Ishikawa (cell line): ENCODE results near the gene CCL16.

Source experiments
- CEBPB ChIP-seq: IDR thresholded peaks from 2 replicates; pipeline ENCODE4 v1.6.1; 2012
- CREB1 ChIP-seq: IDR thresholded peaks from 2 replicates; pipeline ENCODE4 v1.6.1; 2012; ENCODE audit warnings: low read depth
- EGR1 ChIP-seq: IDR thresholded peaks from 2 replicates; pipeline ENCODE4 v1.6.1; 2012
- EP300 ChIP-seq: IDR thresholded peaks from 2 replicates; pipeline ENCODE4 v1.6.1; 2012; ENCODE audit warnings: borderline replicate concordance
- FOXM1 ChIP-seq: IDR thresholded peaks from 2 replicates; pipeline ENCODE4 v1.6.1; 2012; ENCODE audit warnings: low read depth, borderline replicate concordance
- NFIC ChIP-seq: IDR thresholded peaks from 2 replicates; pipeline ENCODE4 v1.6.1; 2012
- RAD21 ChIP-seq: IDR thresholded peaks from 2 replicates; pipeline ENCODE4 v1.6.1; 2012; ENCODE audit warnings: low read depth
- TAF1 ChIP-seq: IDR thresholded peaks from 2 replicates; pipeline ENCODE4 v1.6.1; 2012; ENCODE audit warnings: low read depth, mild to moderate bottlenecking
- TCF12 ChIP-seq: IDR thresholded peaks from 2 replicates; pipeline ENCODE4 v1.6.1; 2012; ENCODE audit warnings: low read depth
- TEAD4 ChIP-seq: IDR thresholded peaks from 2 replicates; pipeline ENCODE4 v1.6.1; 2012
- YY1 ChIP-seq: IDR thresholded peaks from 2 replicates; pipeline ENCODE4 v1.6.1; 2012; ENCODE audit warnings: low read depth
- ZBTB7A ChIP-seq: IDR thresholded peaks from 2 replicates; pipeline ENCODE4 v1.6.1; 2012; ENCODE audit warnings: low read depth
- TF ChIP-seq, protein P1 (sequence below): IDR thresholded peaks from 2 replicates; pipeline ENCODE4 v1.6.1; 2012
- TF ChIP-seq, protein P2 (sequence below): IDR thresholded peaks from 2 replicates; pipeline ENCODE4 v1.6.1; 2012; ENCODE audit warnings: low read depth, mild to moderate bottlenecking
- TF ChIP-seq, protein P3 (sequence below): IDR thresholded peaks from 2 replicates; pipeline ENCODE4 v1.6.1; 2012

The CCL16 gene

DNA sequence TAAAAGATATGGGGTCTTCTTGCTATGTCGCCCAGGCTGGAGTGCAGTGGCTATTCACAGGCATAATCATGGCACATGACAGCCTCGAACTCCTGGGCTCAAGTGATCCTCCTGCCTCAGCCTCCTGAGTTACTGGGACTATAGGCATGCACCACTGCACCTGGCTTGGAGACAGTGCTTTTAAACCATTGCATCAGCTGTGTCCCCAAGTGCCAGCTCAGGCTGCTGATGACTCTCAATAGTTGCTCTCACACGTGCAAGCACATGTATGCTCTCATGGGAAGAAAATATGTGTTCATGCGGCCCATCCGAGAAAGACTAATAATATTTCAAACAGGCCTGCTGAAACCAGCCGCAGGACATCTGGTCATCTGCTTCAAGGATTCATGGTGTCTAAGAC is 8.8 kb downstream of the CCL16 start:
- TF ChIP-seq EGR1: no peak
- TF ChIP-seq RAD21: no peak
- TF ChIP-seq, protein P1, sequence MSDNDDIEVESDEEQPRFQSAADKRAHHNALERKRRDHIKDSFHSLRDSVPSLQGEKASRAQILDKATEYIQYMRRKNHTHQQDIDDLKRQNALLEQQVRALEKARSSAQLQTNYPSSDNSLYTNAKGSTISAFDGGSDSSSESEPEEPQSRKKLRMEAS: no peak
- TF ChIP-seq, protein P2, sequence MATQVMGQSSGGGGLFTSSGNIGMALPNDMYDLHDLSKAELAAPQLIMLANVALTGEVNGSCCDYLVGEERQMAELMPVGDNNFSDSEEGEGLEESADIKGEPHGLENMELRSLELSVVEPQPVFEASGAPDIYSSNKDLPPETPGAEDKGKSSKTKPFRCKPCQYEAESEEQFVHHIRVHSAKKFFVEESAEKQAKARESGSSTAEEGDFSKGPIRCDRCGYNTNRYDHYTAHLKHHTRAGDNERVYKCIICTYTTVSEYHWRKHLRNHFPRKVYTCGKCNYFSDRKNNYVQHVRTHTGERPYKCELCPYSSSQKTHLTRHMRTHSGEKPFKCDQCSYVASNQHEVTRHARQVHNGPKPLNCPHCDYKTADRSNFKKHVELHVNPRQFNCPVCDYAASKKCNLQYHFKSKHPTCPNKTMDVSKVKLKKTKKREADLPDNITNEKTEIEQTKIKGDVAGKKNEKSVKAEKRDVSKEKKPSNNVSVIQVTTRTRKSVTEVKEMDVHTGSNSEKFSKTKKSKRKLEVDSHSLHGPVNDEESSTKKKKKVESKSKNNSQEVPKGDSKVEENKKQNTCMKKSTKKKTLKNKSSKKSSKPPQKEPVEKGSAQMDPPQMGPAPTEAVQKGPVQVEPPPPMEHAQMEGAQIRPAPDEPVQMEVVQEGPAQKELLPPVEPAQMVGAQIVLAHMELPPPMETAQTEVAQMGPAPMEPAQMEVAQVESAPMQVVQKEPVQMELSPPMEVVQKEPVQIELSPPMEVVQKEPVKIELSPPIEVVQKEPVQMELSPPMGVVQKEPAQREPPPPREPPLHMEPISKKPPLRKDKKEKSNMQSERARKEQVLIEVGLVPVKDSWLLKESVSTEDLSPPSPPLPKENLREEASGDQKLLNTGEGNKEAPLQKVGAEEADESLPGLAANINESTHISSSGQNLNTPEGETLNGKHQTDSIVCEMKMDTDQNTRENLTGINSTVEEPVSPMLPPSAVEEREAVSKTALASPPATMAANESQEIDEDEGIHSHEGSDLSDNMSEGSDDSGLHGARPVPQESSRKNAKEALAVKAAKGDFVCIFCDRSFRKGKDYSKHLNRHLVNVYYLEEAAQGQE: no peak
- no peak for TF ChIP-seq YY1
- no peak for TF ChIP-seq NFIC
- no peak for TF ChIP-seq TCF12
- TF ChIP-seq, protein P3, sequence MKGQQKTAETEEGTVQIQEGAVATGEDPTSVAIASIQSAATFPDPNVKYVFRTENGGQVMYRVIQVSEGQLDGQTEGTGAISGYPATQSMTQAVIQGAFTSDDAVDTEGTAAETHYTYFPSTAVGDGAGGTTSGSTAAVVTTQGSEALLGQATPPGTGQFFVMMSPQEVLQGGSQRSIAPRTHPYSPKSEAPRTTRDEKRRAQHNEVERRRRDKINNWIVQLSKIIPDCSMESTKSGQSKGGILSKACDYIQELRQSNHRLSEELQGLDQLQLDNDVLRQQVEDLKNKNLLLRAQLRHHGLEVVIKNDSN: no peak
- TF ChIP-seq ZBTB7A: no peak
- TF ChIP-seq TAF1: no peak
- no peak for TF ChIP-seq CEBPB
- TF ChIP-seq EP300: no peak
- no peak for TF ChIP-seq FOXM1
- no peak for TF ChIP-seq TEAD4
- TF ChIP-seq CREB1: no peak

DNA sequence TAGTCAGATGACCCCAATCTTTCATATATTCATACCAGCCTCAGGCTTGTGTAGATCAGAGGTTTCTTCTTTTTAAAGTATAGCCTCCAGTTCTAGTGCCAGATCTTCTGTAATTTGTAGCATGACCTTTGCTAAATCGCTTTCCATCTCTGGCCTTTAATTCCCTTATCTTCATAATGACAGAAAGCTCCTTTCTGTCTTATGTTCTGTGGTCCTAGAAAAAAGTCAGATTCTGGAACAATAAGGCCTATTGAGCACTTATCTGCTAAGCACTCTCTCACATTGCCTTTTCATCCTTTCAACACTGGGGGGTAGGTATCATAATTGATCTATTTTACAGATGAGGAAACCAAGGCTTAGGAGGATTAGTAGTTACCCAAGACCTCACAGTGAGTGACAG is 9.2 kb downstream of the CCL16 start:
- TF ChIP-seq NFIC: no peak
- TF ChIP-seq, protein P2: no peak
- TF ChIP-seq TCF12: no peak
- TF ChIP-seq, protein P1: no peak
- no peak for TF ChIP-seq CREB1
- TF ChIP-seq, protein P3: no peak
- no peak for TF ChIP-seq RAD21
- TF ChIP-seq EGR1: no peak
- TF ChIP-seq TAF1: no peak
- TF ChIP-seq EP300: no peak
- TF ChIP-seq YY1: no peak
- TF ChIP-seq TEAD4: no peak
- no peak for TF ChIP-seq FOXM1
- no peak for TF ChIP-seq ZBTB7A
- no peak for TF ChIP-seq CEBPB

DNA sequence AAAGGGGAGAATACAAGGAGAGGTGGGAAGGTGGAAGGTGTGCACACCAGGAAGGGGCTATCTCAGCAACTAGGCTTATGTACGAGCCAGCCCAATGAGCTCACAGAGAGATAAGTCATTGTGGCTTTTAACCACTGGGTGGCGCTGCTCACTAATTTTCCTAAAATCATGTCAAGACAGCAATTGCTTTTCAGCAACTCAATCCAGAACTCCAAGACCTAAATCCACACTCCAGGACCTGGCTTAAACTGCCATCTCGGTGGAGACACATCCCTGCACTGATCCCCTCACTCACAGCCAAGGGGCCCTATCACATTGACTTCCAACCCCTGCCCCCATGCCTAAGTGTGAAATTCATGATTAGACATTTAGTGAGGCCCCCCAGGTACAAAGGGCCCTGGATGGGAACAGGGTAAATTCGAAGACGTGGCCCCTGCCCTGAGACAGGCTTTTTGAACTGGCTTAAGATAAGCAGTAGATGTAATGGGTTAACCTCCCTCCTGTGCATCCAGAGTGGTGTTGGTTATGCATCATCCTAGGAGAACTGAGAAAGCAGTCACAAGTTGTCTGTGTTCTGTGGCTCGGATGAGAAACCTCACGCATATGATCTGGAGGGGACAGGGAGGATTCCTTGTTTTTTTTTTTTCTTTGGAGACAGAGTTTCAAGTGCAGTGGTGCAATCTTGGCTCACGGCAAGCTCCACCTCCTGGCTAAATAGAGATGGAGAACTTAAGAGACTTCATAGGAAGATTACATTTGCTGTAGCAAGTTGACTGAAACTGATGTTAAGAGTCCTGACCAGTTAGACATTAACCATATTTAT is 11.5 kb downstream of the CCL16 start:
- no peak for TF ChIP-seq TEAD4
- TF ChIP-seq RAD21: peak; percentile 90

DNA sequence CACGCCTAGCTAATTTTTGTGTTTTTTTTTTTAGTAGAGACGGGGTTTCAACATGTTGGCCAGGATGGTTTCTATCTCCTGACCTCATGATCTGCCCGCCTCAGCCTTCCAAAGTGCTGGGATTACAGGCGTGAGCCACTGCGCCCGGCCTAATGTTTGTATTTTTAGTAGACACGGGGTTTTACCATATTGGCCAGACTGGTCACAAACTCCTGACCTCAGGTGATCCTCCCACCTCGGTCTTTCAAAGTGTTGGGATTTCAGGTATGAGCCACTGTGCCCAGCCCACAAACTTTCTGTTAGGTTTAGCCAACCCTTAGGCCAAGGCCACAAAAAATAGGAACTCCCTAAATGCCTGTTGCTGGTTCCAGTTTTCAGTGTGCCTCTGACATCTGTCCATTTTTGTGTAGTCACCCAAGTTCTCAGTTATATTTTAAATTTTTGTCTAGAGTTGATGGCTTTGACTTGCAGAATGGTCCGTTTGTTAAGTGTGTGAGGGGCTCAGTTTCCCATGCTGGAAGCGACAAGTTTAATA is 12.7 kb downstream of the CCL16 start:
- TF ChIP-seq, protein P2: no peak
- TF ChIP-seq FOXM1: no peak
- no peak for TF ChIP-seq TAF1
- TF ChIP-seq EGR1: no peak
- no peak for TF ChIP-seq CEBPB
- no peak for TF ChIP-seq CREB1
- no peak for TF ChIP-seq YY1
- TF ChIP-seq TCF12: no peak
- no peak for TF ChIP-seq ZBTB7A
- TF ChIP-seq, protein P1: no peak
- TF ChIP-seq EP300: no peak
- no peak for TF ChIP-seq NFIC
- TF ChIP-seq RAD21: no peak
- TF ChIP-seq, protein P3: no peak
- no peak for TF ChIP-seq TEAD4
